ENCODE data around the gene ALDH3A1.

ALDH3A1 gene

GRCh38 chr17:19703106-19703827, 44.8 kb downstream of the ALDH3A1 start:
- no peak for DNase-seq (ENCODE audit: low read depth)

- no peak for DNase-seq (ENCODE audit: low read depth)
Measured at GRCh38 chr17:19702217-19702641, 45.9 kb downstream of the ALDH3A1 start.
